HG03575 (cell line): ENCODE data around the gene TMEM50B.
"Not testable (repeated sequence)": the region's sequence is repeated elsewhere in the genome, so short reads cannot be mapped to it uniquely, and the experiment has no call there.

Source experiments
- ATAC-seq: cut with Tn5 transposase; IDR thresholded peaks from one replicate; pipeline ENCODE4 v1.9.1; 2021; ENCODE audit not compliant: unreplicated experiment, insufficient number of reproducible peaks, low FRiP score; ENCODE audit errors: extremely low read depth

TMEM50B gene

DNA sequence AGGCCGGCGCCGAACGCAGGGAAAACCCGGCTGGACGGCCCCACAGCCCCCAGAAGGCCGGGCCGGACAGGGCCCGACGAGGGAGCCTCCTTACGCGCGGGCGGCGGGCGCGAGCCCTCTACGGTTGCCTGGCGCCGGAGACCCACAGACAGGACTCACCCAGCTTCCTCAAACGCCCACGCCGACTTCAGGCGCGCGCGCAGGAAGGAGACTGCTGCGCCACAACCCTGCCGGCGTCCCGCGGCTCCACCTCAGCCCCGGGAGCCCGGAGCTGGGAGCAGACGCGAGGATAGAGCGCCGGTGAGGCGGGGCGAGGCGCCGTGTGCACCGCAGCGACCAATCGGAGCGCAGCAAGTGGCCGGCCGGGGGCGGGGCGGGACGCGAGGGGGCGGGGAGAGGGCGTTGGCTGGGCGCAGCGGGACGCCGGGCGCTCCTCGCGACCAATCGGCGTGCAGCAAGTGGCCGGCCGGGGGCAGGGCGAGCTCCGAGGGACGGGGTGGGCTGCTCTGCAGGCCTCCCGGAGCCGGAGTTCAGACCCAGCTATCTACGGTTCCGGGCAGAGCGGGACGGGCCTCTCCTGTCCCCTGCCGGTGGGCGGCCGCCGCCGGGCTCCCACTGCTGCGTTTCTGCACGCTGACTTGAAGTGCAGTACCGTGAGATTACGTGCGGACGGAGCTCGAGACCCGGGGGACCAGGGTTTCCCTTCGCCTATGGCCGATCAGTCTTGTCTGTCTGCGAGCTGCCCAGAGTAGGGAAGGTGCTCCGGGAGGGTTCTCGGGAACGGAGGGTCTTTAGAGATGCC lies at the start of gene TMEM50B:
TSS of gene TMEM50B (minus strand) at position 296 of the 802 bp plus-strand sequence. CDS start 11,089 bp downstream, outside the sequence.
- ATAC-seq = peak; percentile 47

DNA sequence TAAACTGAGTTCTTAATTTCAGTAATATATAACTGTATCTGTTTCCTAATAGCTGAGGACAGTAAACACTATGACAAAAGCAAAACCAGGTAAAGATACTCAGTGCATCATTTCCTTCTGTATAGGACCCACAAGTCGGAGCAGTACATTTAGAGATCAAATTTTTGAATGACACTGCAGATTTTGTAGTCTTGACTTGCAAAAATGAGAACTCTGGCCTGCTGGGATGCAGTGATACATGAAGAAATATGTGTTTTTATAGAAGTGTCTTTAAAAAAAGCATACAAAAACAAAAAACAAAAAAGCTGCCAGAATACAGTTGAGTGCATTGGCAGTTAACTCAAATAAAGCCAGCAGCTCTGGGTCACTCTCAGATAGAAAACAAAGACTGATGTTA lies 43.2 kb upstream of the TMEM50B start:
- no peak for ATAC-seq

DNA sequence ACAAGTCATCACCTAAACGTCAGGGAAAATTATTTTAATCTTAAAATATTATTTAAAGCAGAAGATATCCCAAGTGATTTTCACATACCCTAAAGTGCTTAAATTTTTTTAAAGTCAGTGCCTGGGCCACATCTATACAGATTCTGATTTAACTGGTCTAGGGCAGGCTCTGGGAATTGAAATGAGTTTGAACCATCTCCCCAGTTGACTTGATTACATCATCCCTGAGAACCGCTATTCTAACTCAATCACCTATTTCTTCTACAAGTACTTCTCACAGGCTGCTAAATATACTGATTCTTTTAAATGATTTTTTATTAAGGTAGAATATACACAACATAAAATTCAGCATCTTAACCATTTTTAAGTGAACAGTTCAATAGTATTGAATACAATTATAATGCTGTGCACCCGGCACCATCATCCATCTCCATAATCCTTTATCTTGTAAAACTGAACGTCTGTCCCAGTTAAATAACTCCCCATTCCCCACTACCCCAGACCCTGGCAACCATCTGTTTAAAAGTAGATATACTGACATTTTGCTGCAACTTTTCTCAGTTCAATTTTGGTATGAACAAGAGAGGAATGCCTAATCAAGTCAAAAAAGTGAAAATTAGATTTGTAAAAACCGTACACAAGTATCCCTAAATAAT lies 42.7 kb upstream of the TMEM50B start:
- ATAC-seq = no peak

DNA sequence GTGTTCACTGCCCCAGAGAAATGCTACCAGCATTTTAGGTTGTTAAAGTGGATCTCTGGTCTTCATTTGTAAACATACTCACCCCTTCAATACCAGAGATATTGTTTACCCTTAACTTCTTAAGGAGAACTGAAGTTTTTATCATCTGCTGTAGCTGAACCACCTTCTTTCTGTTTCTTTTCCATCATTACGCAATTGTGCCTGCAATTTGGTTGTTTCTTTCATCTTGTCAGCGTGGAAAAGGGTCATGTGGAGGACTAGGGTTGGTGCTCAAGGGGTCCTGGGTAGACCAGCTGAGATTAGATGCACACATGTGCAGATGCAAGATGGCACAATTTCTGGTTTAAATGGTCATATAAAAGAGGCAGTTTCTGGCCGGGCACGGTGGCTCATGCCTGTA lies 39.1 kb upstream of the TMEM50B start:
- no peak for ATAC-seq

DNA sequence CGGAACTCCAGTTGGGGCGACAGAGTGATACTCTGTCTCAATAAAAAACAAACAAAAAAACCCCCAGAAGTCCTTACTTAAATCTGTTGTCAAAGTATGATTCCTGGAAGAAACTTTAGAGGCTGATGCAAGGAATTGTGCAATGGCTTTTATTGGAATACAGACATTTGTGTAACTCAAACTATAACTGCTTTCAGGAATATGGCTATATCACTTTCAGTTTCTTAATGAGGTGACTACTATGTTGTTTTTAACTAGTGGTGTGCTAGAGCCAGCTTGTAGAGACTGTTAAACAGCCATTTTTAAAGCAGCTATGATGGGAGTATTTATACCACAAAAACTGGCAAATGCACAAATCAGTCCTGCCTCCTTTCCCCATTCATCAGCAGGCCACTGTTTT lies 34.5 kb upstream of the TMEM50B start:
- no peak for ATAC-seq

DNA sequence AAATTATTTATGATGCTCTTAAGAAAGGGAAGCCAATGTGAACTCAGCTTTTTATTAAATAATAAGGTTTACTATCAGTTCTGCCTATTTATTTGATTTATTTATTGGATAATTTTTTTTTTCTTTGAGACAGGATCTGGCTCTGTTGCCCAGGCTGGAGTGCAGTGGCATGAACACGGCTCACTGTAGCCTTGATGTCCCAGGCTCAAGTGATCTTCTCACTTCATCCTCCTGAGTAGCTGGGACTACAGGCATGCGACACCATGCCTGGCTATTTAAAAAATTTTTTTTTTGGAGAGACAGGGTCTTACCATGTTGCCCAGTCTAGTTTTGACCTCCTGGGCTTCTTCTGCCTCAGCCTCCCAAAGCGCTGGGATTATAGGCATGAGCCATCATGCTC lies 32.7 kb upstream of the TMEM50B start:
- no peak for ATAC-seq

DNA sequence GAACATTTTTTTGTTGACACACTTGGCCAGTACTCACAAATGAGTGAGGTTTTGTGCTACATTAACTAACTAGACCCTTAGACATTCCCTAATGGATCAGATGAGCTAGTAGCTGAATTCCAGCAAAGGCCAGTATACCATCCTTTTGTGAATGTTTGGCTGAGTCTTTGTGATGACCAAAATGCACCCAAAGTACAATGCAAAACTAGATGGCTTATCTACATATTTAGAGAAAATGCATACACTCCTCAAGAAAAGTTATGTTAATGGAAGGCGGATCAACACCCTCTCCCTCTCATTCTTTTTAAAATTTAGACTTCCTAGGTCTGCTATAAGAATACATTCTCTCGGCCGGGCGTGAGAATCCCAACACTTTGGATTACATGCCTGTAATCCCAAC lies 31.9 kb upstream of the TMEM50B start:
- no peak for ATAC-seq

DNA sequence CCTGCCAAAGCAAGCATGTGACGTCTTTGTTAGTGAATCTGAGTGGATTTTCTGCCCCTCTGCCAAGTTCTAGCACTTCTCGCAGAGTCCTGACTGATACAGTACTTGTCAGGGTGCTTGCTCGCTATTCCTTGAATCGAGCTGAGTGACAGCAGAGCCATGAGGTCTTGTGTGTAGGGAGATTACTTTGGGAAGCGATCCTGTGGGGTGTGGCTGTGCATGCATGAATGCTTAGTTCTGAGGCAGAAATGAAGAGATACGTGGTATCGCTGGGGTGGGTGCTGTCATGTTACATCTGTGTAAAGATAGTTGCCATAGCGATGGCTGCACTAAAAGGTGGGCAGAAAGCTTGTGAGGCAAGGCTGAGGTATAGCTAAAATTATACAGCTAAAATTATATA lies 31.1 kb upstream of the TMEM50B start:
- no peak for ATAC-seq

DNA sequence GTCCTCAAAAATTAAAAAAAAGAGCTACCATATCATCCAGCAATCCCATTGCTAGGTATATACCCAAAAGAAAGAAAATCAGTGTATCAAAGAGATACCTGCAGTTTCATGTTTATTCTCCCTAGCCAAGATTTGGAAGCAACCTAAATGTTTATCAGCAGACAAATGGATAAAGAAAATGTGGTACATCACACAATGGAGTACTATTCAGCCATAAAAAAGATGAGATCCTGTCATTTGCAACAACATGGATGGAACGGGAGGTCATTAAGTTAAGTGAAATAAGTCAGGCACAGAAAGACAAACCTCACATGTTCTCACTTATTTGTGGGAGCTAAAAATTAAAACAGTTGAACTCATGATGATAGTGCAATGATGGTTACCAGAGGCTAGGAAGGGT lies 27.2 kb upstream of the TMEM50B start:
- ATAC-seq = not testable (repeated sequence)

DNA sequence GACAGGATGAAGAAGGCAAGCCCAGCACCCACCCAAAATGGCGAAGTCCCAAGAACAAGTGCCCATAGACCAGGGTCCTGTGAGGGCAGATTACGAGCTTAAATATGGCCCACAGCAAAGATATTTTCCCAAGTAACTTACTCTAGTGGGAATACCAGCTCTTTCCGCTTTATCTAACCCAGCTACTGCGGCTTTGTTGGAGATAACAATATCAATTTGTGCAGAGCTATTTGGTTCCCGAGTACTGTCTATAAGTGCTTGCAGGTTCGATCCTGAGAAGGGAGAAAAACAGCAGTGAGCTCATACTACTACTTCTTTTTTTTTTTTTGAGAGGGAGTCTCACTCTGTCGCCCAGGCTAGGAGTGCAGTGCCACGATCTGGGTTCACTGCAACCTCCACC lies 26.1 kb upstream of the TMEM50B start:
- ATAC-seq = no peak

DNA sequence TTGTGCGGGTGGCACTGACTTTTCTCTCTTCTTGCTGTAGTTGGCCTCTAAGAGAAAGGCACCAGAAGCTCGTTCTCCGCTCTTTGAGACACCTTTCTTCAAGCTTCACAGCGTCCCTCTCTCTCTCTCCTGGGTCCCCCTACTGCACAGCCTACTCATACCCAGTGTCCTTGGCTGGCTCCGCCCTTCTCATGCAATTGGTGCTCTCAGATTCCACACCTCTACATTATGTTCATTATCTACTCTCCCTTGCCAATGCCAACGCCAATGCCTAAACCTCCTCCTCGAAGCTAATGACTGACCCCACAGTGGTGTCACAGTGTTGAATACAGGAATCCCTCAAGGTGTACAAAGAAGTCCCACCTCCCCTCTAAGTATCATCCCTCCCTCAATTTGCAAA lies 16.6 kb upstream of the TMEM50B start:
- no peak for ATAC-seq

DNA sequence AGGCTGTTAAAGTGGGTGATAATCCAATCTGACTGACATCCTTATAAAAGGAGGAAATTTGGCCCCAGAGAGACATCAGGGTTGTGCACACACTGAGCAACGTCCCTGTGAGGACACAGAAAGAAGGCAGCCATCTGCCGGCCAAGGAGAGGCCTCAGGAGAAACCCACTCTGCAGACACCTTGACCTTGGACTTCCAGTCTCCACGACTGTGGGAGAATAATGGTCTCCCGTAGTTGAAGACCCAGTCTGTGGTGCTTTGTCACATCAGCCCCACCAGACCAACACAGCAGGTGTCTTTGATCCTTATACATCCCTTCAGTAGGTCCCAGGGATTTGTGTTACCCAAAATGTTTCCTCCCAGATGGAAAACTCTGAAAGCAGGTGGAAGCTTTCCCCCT lies 16.0 kb upstream of the TMEM50B start:
- no peak for ATAC-seq

DNA sequence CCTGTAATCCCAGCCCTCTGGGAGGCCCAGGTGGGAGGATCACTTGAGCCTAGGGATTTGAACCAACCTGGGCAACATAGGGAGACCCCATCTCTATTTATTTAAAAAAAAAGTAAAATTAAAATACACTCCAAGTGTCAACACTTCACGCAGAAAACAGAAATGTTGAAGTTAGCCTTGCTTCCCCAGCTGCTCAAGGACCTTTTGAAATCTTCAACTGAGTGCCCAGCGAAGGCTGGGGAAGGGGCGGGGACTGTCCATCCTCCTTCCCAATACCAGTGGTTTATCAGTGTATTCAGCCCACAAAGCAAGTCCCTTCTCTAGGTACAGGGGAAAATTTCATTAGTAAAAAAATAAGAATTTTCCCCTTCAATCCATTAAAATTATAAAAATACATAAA lies 14.0 kb upstream of the TMEM50B start:
- no peak for ATAC-seq

DNA sequence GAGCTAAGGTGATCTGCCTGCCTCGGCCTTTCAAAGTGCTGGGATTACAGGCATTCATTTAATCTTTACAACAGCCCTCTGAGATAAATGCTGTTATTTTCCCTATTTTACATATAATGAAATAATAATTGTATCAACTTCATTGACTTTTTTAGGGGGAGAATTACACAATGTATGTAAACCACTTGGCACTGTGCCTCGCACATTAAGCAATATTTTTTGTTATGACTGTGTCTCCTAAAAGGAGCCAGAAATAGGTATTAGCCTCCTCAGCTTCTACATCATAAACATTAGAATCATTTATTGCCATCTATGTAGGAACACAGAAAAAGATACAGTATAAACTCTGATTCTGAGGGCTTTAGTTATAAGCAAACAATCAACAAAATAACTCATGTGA lies 12.8 kb upstream of the TMEM50B start:
- no peak for ATAC-seq

DNA sequence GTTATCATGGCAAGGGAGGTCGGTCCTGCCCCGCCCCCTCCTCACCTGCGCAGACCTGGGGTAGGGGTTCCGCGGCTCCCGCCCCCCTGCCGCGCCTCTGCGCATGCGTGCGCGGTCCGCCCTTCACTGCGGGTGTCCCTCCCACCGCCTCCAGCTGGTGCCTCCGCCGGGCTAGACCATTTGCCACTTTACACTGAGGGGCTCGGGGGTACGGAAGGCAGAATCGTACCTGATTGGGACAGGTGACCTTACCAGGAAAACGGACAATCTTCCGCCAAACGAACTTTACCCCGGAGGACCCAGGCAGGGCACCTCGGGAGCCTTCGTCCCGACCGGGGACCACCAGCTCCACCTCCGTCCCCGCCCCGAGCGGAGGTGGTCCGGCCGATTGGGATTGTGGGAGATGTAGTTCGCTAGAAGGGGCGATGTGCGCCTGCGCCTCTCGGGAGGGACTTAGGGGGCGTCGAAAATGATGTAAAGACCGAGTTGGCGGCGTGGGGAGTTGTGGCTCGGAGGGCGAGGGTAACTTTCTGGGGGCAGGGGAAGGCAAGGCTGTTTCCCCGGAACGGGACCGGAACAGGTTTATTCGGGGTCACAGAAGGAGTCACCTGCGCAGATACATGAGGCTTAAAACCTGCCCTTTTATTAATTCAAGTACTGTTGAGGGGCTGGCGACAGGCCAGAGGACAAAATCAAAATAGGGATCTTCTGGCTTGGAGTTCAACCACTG lies 11.8 kb upstream of the TMEM50B start, which contains the start of gene DNAJC28:
TSS of gene DNAJC28 (minus strand) at position 344 of the 730 bp plus-strand sequence. CDS start 2,323 bp downstream, outside the sequence.
- ATAC-seq = peak; percentile 86

DNA sequence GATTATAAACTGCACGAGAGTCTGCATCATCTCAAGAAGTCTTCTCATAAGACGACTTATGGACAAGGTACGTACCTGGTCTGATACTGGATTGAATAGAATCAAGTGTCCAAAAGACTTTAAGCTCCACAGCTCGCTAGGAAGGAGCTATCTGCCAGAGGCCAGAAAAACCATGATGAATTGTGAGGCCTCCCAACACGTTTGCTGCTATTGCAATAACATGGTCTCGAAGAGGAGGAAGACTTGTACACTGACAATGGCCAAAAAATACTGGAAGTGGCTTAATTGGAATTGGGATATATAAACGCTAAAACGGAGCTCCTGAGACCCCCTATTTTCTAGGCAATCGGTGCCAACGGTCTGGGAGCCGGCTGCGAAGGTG lies 11.2 kb upstream of the TMEM50B start:
- no peak for ATAC-seq

DNA sequence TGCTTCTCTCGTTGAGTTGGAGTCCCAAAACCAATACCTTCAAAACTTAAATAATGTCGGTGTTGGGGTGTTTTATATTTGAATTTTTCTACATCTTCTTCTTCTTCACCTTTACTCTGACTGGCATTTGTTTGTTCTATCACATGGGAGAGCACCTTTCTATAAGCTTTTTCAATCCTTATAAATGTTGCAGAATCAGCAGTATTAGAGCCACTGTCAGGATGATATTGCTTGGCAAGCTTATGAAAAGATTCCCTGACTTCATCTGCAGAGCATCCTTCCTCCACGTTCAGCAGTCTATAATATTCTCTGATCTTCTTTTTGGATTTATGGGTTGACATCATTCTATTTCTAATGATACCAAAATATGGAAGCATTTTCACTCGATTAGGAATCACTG lies 9.2 kb upstream of the TMEM50B start:
- ATAC-seq = no peak

DNA sequence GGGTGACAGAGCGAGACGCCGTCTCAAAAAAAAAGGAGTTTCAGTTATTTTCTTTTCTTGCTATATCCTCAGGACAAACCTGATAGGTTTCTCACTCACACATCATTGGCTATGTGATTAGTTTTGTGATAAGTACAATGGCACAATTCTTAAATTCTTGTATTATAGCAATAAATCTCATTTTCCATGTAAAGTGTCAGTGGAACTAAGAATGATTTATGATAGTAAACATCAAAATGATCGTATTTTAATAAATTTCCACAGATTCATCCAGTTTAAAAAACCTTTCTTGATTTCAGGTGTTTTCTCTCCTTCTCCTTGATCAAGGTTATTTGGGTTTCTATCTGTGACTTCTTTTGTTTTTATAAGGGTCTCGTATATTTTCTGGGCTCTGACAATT lies 8.2 kb upstream of the TMEM50B start:
- ATAC-seq = no peak

DNA sequence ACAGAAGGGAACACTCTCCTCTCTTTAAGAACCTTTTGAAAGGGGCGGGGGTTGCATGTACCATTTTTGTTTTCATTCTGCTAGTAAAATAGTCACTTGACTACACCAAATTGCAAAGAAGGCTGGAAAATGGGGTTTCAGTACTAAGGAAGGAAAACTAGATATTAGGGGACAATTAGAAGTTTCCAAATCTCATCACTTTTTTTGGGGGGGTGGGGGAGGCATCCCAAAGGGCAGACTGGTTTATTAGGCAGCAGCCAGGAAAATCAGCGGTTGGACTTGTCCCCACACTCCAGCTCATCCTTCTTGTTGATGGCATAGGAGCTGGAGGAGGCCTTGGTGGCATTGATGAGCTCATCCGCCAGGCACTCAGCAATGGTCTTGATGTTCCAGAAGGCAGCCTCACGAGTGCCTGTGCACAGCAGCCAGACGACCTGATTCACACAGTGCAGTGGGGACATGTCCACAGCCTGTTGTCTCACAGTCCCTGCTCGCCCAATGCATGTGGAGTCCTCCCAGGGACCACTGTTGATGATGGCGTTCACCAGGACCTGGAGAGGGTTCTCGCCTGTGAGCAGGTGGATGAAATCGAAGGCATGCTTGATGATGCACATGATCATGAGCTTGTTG lies 1.7 kb upstream of the TMEM50B start:
- no peak for ATAC-seq
